ENCODE data around the gene PSTPIP2. TPM values are rescaled to one million over a fixed set of nuclear protein-coding genes. Genes with fewer than 3 reads are reported as not detected.
"Not testable (repeated sequence)": the region's sequence is repeated elsewhere in the genome, so short reads cannot be mapped to it uniquely, and the experiment has no call there.

The PSTPIP2 gene
- total and polyA plus RNA-seq, 2 of the 8 experiments (the other 6 are each of a cell fraction or from before 2014, with no cell fraction given) = 1.8 to 2.4 TPM

DNA sequence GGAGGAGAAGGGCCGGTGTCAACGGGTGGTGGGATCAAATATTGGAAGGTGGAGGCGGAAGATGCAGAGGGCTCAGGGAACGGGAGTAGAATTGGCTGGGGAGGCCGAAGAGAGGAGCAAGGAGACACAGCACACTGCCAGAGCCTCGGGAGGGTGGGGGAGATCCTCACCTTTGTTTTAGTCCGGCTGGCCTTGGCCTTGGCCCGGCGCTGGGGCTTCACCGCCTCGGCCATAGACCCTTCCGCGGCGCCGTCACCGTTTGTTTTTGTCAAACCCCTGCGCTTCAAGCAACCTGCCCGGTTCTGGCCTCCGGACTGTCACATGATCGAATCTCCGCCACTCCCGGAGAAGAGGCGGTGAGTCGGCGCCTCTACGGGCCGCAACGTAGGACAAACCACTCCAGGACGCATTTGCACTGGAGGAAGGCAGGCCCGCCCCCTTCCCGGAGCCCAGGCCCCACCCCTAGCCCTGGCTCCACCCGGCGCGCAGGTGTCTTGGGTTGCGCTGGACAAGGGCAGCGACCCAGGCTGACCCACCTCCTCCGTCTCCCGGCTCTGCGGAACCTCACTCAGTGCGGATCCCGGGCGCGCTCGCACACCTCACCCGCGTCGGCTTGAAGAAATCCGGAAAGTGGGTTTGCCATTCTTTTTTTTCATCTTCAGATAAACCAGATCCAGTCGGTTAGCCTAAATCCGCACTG lies 104.9 kb downstream of the PSTPIP2 start, which contains the start of gene EPG5 (continued):
- TF ChIP-seq POLR2A (IDR thresholded peaks at IDR 0.05; ENCODE audit: control extremely low read depth in 1 of 2, low read depth in 2 of 2, low read length in 2 of 2) = peak; percentile 81 to 96
- TF ChIP-seq CHD2 (IDR thresholded peaks at IDR 0.05; ENCODE audit: low read length) = peak; percentile 62; the same call in 1 of the 2 replicates

DNA sequence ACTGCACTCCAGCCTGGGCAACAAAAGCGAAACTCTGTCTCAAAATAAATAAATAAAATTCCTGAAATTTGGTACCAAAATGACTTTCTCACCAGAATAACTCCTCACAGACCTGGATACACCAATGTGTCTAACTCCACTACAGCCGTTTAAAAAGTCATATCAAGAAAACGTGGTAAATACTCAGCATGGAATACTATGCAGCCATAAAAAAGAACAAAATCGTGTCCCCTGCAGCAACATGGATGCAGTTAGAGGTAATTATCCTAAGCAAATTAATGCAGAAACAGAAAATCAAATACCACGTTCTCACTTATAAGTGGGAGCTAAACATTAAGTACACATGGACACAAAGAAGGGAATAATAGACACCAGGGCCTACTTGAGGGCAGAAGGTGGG lies 107.1 kb downstream of the PSTPIP2 start:
- H2BK120ac ChIP-seq (replicated peaks; ENCODE audit: low read depth, low read length); H4K8ac ChIP-seq (ENCODE audit: extremely low read depth, insufficient read depth, low read length); POLR2A ChIA-PET (ENCODE audit: partially characterized antibody); H2AFZ ChIP-seq (ENCODE audit: low read length); H2AK5ac ChIP-seq (ENCODE audit: low read depth, low read length); H4K91ac ChIP-seq (replicated peaks; ENCODE audit: insufficient read length, low read length); H4K5ac ChIP-seq (ENCODE audit: insufficient read length, low read depth, low read length); H3K4me1 ChIP-seq (replicated peaks in 1 of 4; ENCODE audit: control insufficient read depth in 3 of 4, insufficient read depth in 4 of 4, low read length in 3 of 4); H3K18ac ChIP-seq (ENCODE audit: extremely low read depth, low read length); H2BK20ac ChIP-seq (ENCODE audit: low read length); H3K4me3 ChIP-seq (ENCODE audit: extremely low read depth in 1 of 4, insufficient read depth in 2 of 4, low read depth in 3 of 4, low read length in 4 of 4); FAIRE-seq; H2BK5ac ChIP-seq (ENCODE audit: low read depth, low read length); H3K14ac ChIP-seq (ENCODE audit: insufficient read length); H3K9me3 ChIP-seq (ENCODE audit: insufficient read depth in 2 of 2, low read depth in 1 of 2, low read length in 1 of 2); H3K4me2 ChIP-seq (ENCODE audit: insufficient read depth in 1 of 2, low read depth in 2 of 2, low read length in 2 of 2); H3K4ac ChIP-seq (replicated peaks; ENCODE audit: insufficient read length, low read depth, low read length); H3K36me3 ChIP-seq (ENCODE audit: control insufficient read depth in 2 of 4, insufficient read depth in 4 of 4, low read length in 3 of 4); H2BK15ac ChIP-seq (ENCODE audit: low read length); H4K20me1 ChIP-seq (replicated peaks in 1 of 2; ENCODE audit: control insufficient read depth in 1 of 2, insufficient read depth in 2 of 2, low read length in 2 of 2); DNase-seq (ENCODE audit: low read depth in 1 of 2, low spot score in 2 of 2); H3K9ac ChIP-seq (replicated peaks in 1 of 4; ENCODE audit: extremely low read depth in 1 of 4, low read depth in 3 of 4, low read length in 3 of 4); H3K27me3 ChIP-seq (replicated peaks in 1 of 4; ENCODE audit: control insufficient read depth in 3 of 4, extremely low read depth in 1 of 4, insufficient read depth in 3 of 4, low read length in 3 of 4); H3K23me2 ChIP-seq (ENCODE audit: low read depth, low read length); H2BK12ac ChIP-seq (ENCODE audit: low read depth, low read length); H3K23ac ChIP-seq (ENCODE audit: insufficient read length); H3K27ac ChIP-seq (ENCODE audit: low read depth, low read length); H3K56ac ChIP-seq (replicated peaks; ENCODE audit: insufficient read length, low read depth, low read length); H3K79me1 ChIP-seq (ENCODE audit: low read depth, low read length): not testable (repeated sequence)
- peaks cover 0 to 22% of the 10 kb centered on the region in 2 experiments; a peak in 2 of 4 replicates for H3K79me2 ChIP-seq (ENCODE audit: control insufficient read depth in 1 of 2, insufficient read depth in 2 of 2, low read length in 2 of 2)
- WGBS, 2 experiments (ENCODE audit: extremely low coverage in 1 of 2, insufficient coverage in 1 of 2, insufficient read length in 1 of 2, insufficient replicate concordance in 2 of 2, low coverage in 1 of 2, low lambda C conversion rate in 2 of 2, missing lambda C conversion rate in 1 of 2) = 93% methylated on average over 5 of the region's 5 CpGs; no CpG with 5 or more reads in 1 of the 2 experiments
- CTCF ChIA-PET (ENCODE audit: partially characterized antibody) = interaction anchor here (0.8 to 1.6 kb wide), 2 partner anchors 9 to 55 kb away, joined by 3 read pairs; no protein-coding TSS in a partner anchor
